Activated CD8-positive, alpha-beta memory T cell treated with anti-CD3 and anti-CD28 coated beads, Interleukin-2, amount 10 ng/mL, durations not matched to agents 7 days and 5 days (primary cell): Measurements from ENCODE around the gene TBC1D12. TPM values are rescaled to one million over a fixed set of nuclear protein-coding genes. Genes with fewer than 3 reads are reported as not detected.

Experiments used
- ATAC-seq: fragments of 150-1000 bp; cut with Tn5 transposase; one replicate; pipeline ENCODE4 v1.10.0; 2021; ENCODE audit warnings: moderate library complexity
- CTCF ChIA-PET: fragments of 350-600 bp; sonication (Branson Sonifier 250); formaldehyde crosslinking; loops from one replicate; lab custom pipeline; 2021; ENCODE audit warnings: antibody characterized with exemption; lab: Charles Lee
- DNase-seq: peaks from one replicate; pipeline ENCODE4 v3.0.0-alpha.2; 2020
- H3K27ac Mint-ChIP-seq: one replicate; pipeline ENCODE4 v1.8.0; 2021; ENCODE audit warnings: mild to moderate bottlenecking, mixed read lengths
- H3K27me3 Mint-ChIP-seq: one replicate; pipeline ENCODE4 v1.8.0; 2021; ENCODE audit warnings: mixed read lengths
- H3K36me3 Mint-ChIP-seq: one replicate; pipeline ENCODE4 v1.8.0; 2021; ENCODE audit warnings: mild to moderate bottlenecking, mixed read lengths
- H3K4me1 Mint-ChIP-seq: one replicate; pipeline ENCODE4 v1.8.0; 2021; ENCODE audit warnings: mixed read lengths
- H3K4me3 Mint-ChIP-seq: one replicate; pipeline ENCODE4 v1.8.0; 2021; ENCODE audit warnings: mild to moderate bottlenecking, moderate library complexity, mixed read lengths
- H3K9me3 Mint-ChIP-seq: one replicate; pipeline ENCODE4 v1.8.0; 2022; ENCODE audit warnings: low read depth, mixed read lengths
- total RNA-seq, 2 experiments: library from RNA; stranded (reverse); gene quantifications; one replicate each; pipeline ENCODE4 v1.2.3, GENCODE V29; 2021

The TBC1D12 gene
- total RNA-seq, 2 experiments from 2014 or later = 0.12 to 0.96 TPM

DNA sequence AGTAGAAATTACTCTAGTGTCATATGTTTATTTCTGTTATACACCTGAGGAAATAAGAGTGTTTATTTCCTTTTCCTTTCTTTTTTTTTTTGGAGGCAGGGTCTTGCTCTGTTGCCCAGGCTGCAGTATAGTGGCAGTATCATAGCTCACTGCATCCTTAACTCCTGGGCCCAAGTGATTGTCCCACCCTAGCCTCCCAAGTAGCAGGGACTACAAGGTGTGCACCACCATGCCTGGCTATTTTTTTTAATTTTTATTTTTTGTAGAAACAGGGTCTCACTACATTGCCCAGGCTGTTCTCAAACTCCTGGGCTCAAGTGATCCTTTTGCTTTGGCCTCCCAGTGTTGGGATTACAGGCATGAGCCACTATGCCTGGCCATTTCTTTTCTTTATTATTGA lies 37.8 kb downstream of the TBC1D12 start:
- ATAC-seq = no peak
- H3K4me1 Mint-ChIP-seq = no peaks in the 10 kb centered on the region
- peaks cover 2% of the 10 kb centered on the region for H3K9me3 Mint-ChIP-seq
- no peak for DNase-seq
- peaks cover 20% of the 10 kb centered on the region for H3K27me3 Mint-ChIP-seq
- CTCF ChIA-PET = no interaction called here
- H3K4me3 Mint-ChIP-seq = no peak overlapping the region
- H3K36me3 Mint-ChIP-seq = no peaks in the 10 kb centered on the region
- no peak overlapping the region for H3K27ac Mint-ChIP-seq

DNA sequence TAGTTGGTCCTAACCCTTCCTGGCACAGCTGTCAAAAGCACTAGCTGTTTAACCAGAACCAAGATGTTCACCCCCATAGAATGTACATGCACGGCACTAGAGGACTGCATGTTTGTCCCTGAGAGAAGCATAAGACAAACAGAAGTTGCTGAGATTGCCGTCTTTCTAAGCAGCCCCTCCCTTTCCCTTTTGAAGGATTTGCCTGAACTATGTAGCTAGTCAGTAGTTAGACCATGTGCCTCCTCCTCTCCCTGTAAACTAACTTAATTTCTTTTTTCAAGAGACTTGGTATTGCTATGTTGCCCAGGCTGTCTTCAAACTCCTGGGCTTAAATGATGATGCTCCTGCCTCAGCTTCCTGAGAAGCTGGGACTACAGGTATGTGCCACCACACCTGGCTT lies 40.7 kb downstream of the TBC1D12 start:
- Mint-ChIP-seq H3K4me1 (peaks cover 2% of the 10 kb centered on the region), H3K36me3 (no peaks in the 10 kb centered on the region), H3K27me3 (peaks cover 17% of the 10 kb centered on the region), H3K27ac (no peak overlapping the region), H3K9me3 (no peaks in the 10 kb centered on the region), H3K4me3 (no peak overlapping the region)
- ATAC-seq (no peak), DNase-seq (no peak)
- CTCF ChIA-PET = interaction anchor here (1.3 to 1.5 kb wide), 2 partner anchors 203 to 527 kb away, joined by 3 read pairs; no protein-coding TSS in a partner anchor

DNA sequence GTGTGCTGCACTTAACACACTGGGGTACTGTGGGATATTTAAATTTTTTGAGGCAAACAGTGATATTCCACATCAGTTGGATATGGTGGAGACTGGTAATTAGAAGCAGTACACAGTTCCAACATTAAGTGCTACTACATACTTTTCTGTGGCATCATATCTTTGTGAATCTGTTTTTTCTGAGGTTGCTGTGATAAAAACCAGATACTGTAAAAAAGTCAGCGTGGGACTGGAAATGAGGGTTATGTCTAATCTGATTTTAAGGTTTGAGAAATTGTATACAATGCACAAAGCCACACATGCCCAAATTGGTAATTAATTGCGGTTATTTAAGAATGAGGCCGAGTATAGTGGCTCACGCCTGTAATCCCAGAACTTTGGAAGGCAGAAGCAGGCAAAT lies 41.2 kb downstream of the TBC1D12 start:
- Mint-ChIP-seq H3K36me3 (no peaks in the 10 kb centered on the region), H3K27ac (no peak overlapping the region), H3K4me3 (no peak overlapping the region), H3K4me1 (peaks cover 2% of the 10 kb centered on the region), H3K27me3 (peaks cover 17% of the 10 kb centered on the region), H3K9me3 (no peaks in the 10 kb centered on the region)
- CTCF ChIA-PET = interaction anchor here (0.6 to 1.7 kb wide), 27 partner anchors 8 to 534 kb away, joined by 3 to 10 read pairs (median 4); partner anchors contain the start of genes NOC3L and TBC1D12
- no peak for ATAC-seq
- DNase-seq = no peak

DNA sequence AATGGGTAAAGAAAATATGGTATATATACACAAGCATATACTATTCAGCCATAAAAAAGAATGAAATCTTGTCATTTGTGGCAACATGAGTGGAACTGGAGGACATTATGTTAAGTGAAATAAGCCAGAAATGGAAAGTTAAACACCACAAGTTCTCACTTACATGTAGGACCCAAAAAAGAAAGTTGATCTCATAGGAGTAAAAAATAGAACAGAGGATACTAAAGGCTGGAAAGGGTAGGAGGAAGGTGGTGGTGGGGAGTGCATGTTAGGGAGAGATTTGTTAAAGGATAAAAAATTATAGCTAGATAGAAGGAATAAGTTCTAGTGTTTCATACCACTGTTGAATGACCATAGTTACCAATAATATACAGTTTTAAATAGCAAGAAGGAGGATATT lies 48.4 kb downstream of the TBC1D12 start:
- DNase-seq (no peak), ATAC-seq (no peak)
- Mint-ChIP-seq H3K4me3 (no peak overlapping the region), H3K36me3 (no peaks in the 10 kb centered on the region), H3K27me3 (peaks cover 12% of the 10 kb centered on the region), H3K9me3 (no peaks in the 10 kb centered on the region), H3K27ac (no peak overlapping the region), H3K4me1 (peaks cover 2% of the 10 kb centered on the region)
- CTCF ChIA-PET = no interaction called here

DNA sequence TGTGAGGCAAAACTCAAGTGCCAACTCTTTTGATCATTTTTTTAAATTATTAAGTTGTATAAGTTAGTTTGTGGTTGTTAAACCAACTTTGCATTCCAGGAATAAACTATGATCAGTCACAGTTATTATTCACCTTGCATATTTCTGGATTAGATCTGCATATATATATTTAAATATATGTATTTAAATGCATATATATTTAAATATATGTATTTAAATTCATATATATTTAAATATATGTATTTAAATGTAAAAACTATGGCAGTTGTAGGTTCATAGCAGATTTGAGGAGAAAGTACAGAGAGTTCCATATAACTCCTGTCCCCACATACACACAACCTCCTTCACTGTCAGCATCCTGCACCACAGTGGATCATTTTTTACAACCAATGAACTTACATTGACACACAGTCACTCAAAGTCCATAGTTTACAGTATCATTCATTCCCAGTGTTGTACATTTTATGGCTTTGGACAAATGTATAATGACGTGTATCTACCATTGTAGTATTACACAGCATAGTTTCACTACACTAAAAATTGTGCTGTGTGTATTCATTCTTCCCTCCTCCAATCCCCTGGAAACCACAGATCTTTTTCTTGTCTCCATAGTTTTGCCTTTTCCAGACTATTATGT lies 49.7 kb downstream of the TBC1D12 start:
- Mint-ChIP-seq H3K4me1 (no peaks in the 10 kb centered on the region), H3K36me3 (no peaks in the 10 kb centered on the region), H3K4me3 (no peak overlapping the region), H3K27me3 (peaks cover 12% of the 10 kb centered on the region), H3K9me3 (no peaks in the 10 kb centered on the region), H3K27ac (no peak overlapping the region)
- CTCF ChIA-PET = no interaction called here
- DNase-seq (no peak), ATAC-seq (no peak)

DNA sequence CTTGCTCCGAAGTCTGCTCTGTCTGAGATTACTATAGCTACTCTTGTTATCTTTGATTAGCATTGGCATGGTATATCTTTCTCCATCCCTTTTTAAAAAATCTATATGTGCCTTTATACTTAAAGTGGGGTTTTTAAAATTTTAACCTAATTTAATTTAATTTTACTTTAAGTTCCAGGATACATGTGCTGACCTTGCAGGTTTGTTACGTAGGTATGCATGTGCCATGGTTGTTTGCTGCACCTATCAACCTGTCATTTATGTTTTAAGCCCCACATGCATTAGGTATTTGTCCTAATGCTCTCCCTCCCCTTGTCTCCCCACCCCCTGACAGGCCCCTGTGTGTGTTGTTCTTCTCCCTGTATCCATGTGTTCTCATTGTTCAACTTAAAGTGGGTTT lies 54.6 kb downstream of the TBC1D12 start:
- Mint-ChIP-seq H3K4me1 (no peaks in the 10 kb centered on the region), H3K4me3 (no peak overlapping the region), H3K9me3 (no peaks in the 10 kb centered on the region), H3K27ac (no peak overlapping the region), H3K36me3 (no peaks in the 10 kb centered on the region), H3K27me3 (peaks cover 11% of the 10 kb centered on the region)
- DNase-seq (no peak), ATAC-seq (no peak)
- CTCF ChIA-PET = no interaction called here

DNA sequence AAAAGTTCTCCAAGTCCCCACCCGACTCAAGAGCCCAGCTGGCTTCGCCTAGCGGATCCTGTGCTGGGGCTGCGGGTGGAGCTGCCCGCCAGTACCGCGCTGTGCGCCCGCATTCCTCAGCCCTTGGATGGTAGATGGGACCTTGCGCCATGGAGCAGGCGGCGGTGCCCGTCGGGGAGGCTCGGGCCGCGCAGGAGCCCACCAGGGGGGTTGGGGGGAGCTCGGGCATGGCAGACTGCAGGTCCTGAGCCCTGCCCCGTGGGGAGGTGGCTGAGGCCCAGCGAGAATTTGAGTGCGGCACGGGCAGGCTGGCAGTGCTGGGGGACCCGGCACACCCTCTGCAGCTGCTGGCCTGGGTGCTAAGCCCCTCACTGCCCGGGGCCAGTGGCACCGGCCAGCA lies 57.0 kb downstream of the TBC1D12 start:
- Mint-ChIP-seq H3K27ac (no peak overlapping the region), H3K9me3 (no peaks in the 10 kb centered on the region), H3K27me3 (peaks cover 8% of the 10 kb centered on the region), H3K36me3 (no peaks in the 10 kb centered on the region), H3K4me3 (no peak overlapping the region), H3K4me1 (no peaks in the 10 kb centered on the region)
- CTCF ChIA-PET = interaction anchor here (0.7 kb wide), 1 partner anchor 15 kb away, joined by 3 read pairs; no protein-coding TSS in a partner anchor
- DNase-seq (no peak), ATAC-seq (no peak)

DNA sequence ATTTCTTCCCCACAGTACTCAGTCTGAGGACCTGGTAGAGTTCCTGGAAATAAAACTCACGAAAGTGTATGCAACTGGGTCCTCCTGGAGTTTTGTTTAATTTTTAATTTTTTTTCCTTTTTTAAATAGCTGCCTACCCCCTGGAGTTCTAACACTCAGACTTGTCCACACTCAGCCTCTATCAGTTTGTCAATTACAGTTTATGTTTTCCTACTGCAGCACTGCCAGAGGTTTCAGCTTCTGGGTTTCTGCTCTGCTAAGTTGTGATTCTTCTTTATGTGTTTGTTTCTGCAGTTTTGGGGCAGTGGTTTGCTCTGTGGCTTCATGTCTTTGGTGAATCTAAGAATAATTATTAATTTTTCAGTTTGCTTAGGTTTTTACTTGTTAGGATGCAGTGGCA lies 59.2 kb downstream of the TBC1D12 start:
- Mint-ChIP-seq H3K4me3 (no peak overlapping the region), H3K27ac (no peak overlapping the region), H3K36me3 (no peaks in the 10 kb centered on the region), H3K27me3 (peaks cover 8% of the 10 kb centered on the region), H3K4me1 (no peaks in the 10 kb centered on the region), H3K9me3 (no peaks in the 10 kb centered on the region)
- DNase-seq (no peak), ATAC-seq (no peak)
- CTCF ChIA-PET = no interaction called here

DNA sequence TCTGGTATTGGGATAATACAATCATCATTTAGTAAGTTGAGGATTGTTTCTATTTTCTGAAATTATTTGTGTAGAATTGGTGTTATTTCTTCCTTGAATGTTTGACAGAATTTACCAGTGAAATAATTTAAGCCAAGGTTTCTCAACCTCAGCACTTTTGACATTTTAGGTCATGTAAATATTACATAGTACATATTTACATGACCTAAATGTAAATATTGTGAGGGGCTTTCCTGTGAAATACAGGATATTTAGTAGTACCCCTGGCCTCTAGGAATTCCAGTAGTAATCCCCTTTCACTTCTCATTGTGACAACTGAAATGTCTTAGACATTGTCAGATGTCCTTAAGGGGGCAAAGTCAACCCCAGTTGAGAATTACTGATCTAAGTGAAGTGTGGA lies 59.8 kb downstream of the TBC1D12 start:
- Mint-ChIP-seq H3K9me3 (no peaks in the 10 kb centered on the region), H3K4me1 (no peaks in the 10 kb centered on the region), H3K27me3 (peaks cover 8% of the 10 kb centered on the region), H3K4me3 (no peak overlapping the region), H3K27ac (no peak overlapping the region), H3K36me3 (no peaks in the 10 kb centered on the region)
- CTCF ChIA-PET = no interaction called here
- ATAC-seq (no peak), DNase-seq (no peak)

DNA sequence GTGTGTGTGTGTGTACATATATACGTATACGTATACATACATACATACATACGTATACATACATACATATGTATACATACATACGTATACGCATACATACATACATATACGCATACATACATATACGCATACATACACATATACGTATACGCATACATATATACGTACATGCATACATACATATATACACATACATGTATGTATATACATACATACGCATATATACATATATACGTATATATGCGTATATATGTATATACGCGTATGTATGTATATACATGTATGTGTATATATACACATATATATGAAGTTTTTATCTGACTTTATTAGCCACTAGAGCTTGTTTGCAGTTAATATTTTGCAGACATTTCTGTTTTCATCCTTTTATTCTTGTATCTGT lies 63.3 kb downstream of the TBC1D12 start:
- H3K36me3 Mint-ChIP-seq = no peaks in the 10 kb centered on the region
- H3K27me3 Mint-ChIP-seq = peaks cover 11% of the 10 kb centered on the region
- no peaks in the 10 kb centered on the region for H3K9me3 Mint-ChIP-seq
- CTCF ChIA-PET = no interaction called here
- H3K4me3 Mint-ChIP-seq = no peak overlapping the region
- no peak for DNase-seq
- no peak overlapping the region for H3K27ac Mint-ChIP-seq
- ATAC-seq = no peak
- no peaks in the 10 kb centered on the region for H3K4me1 Mint-ChIP-seq

DNA sequence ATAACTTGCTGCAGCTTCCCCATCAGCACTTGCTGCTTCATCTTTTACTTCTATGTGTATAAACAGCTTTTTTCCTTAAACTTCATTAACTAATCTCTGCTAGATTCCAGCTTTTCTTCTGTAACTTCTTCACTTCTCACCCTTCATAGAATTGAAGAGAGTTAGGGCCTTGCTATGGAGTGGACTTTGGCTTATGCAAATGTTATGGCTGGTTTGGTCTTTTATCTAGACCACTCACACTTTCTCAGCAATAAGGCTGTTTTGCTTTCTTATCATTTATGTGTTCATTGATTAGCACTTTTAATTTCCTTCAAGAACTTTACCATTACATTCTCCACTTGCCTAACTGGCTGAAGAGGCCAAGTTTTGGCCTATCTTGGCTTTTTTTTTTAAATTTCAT lies 79.1 kb downstream of the TBC1D12 start:
- CTCF ChIA-PET = no interaction called here
- Mint-ChIP-seq H3K9me3 (no peaks in the 10 kb centered on the region), H3K36me3 (no peaks in the 10 kb centered on the region), H3K27me3 (peaks cover 9% of the 10 kb centered on the region), H3K4me1 (no peaks in the 10 kb centered on the region), H3K27ac (no peak overlapping the region), H3K4me3 (no peak overlapping the region)
- ATAC-seq (no peak), DNase-seq (no peak)

DNA sequence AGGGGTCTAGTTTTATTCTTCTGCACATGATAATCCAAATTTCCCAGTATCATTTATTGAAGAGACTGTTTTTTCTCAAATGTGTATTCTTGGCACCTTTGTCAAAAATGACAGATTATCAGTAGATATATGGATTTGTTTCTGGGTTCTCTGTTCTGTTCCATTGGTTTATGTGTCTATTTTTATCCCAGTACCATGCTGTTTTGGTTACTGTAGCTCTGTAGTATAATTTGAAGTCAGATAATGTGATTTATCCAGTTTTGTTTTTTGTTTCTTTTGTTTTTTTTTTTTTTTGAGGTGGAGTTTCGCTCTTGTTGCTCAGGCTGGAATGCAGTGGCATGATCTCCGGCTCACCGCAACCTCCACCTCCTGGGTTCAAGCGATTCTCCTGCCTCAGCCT lies 81.6 kb downstream of the TBC1D12 start:
- ATAC-seq (no peak), DNase-seq (no peak)
- no peaks in the 10 kb centered on the region for H3K36me3 Mint-ChIP-seq
- peaks cover 15% of the 10 kb centered on the region for H3K27me3 Mint-ChIP-seq
- no peak overlapping the region for H3K4me3 Mint-ChIP-seq
- H3K27ac Mint-ChIP-seq = no peak overlapping the region
- no peaks in the 10 kb centered on the region for H3K9me3 Mint-ChIP-seq
- no peaks in the 10 kb centered on the region for H3K4me1 Mint-ChIP-seq
- CTCF ChIA-PET = no interaction called here

DNA sequence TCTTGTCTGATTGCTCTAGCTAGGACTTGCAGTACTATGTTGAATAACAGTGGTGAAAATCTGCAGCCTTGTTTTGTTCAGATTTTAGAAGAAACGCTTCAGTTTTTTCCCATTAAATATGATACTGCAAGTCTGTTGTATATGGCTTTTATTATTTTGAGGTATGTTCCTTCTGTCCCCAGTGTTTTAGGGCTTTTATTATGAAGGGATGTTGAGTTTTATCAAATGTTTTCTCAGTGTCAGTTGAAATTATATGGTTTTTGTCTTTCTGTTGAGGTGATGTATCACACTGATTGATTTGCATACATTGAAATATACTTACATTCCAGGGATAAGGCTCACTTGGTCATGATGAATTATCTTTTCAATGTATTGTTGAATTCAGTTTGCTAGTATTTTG lies 82.8 kb downstream of the TBC1D12 start:
- Mint-ChIP-seq H3K4me1 (no peaks in the 10 kb centered on the region), H3K4me3 (no peak overlapping the region), H3K36me3 (no peaks in the 10 kb centered on the region), H3K27ac (no peak overlapping the region), H3K27me3 (peaks cover 15% of the 10 kb centered on the region), H3K9me3 (no peaks in the 10 kb centered on the region)
- no peak for ATAC-seq
- CTCF ChIA-PET = no interaction called here
- no peak for DNase-seq

DNA sequence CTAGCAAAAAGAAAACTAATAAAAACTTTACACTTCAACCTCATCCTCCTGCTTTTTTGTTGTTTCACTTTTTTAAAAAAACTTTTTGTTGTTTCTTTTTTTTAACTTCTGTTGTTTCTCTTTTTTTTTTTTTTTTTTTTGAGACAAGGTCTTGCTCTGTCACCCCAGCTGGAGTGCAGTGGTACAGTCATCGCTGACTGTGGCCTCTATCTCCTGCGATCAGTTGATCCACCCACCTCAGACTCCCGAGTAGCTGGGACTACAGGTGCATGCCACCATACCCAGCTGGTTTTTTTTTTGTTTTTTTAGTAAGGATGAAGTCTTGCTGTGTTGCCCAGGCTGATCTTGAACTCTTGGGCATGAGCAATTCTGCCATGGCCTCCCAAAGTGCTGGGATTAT lies 85.2 kb downstream of the TBC1D12 start:
- CTCF ChIA-PET = no interaction called here
- no peak for ATAC-seq
- peaks cover 21% of the 10 kb centered on the region for H3K27me3 Mint-ChIP-seq

More for the DNA sequence above, 85.2 kb downstream of the TBC1D12 start:
- Mint-ChIP-seq H3K9me3 (no peaks in the 10 kb centered on the region), H3K4me3 (no peak overlapping the region), H3K36me3 (no peaks in the 10 kb centered on the region), H3K27ac (no peak overlapping the region), H3K4me1 (no peaks in the 10 kb centered on the region)
- no peak for DNase-seq
